ENCODE results near the gene PAPSS2.

Gene PAPSS2

GRCh38 chr10:87672551-87672950, 12.9 kb downstream of the PAPSS2 start:
- no peak for DNase-seq

GRCh38 chr10:87674943-87675342, 15.3 kb downstream of the PAPSS2 start:
- DNase-seq, result no peak

GRCh38 chr10:87675396-87676376, 16.0 kb downstream of the PAPSS2 start:
- DNase-seq, result no peak

GRCh38 chr10:87677595-87677994, 17.9 kb downstream of the PAPSS2 start:
- DNase-seq, result no peak

- DNase-seq, result no peak
Observed at GRCh38 chr10:87678302-87678701, 18.6 kb downstream of the PAPSS2 start.

- no peak for DNase-seq
Observed at GRCh38 chr10:87683356-87683755, 23.7 kb downstream of the PAPSS2 start.

GRCh38 chr10:87684001-87684638, 24.4 kb downstream of the PAPSS2 start:
- DNase-seq, result no peak

- no peak for DNase-seq
Observed at GRCh38 chr10:87685832-87686574, 26.3 kb downstream of the PAPSS2 start.

GRCh38 chr10:87691506-87692070, 31.9 kb downstream of the PAPSS2 start:
- DNase-seq, result no peak

- DNase-seq, result no peak
Observed at GRCh38 chr10:87692956-87693484, 33.3 kb downstream of the PAPSS2 start.

- DNase-seq, result no peak
Observed at GRCh38 chr10:87694011-87694794, 34.5 kb downstream of the PAPSS2 start.

- no peak for DNase-seq
Observed at GRCh38 chr10:87695074-87695473, 35.4 kb downstream of the PAPSS2 start.

GRCh38 chr10:87696922-87697745, 37.5 kb downstream of the PAPSS2 start:
- no peak for DNase-seq

GRCh38 chr10:87700031-87700796, 40.5 kb downstream of the PAPSS2 start:
- no peak for DNase-seq

- no peak for DNase-seq
Observed at GRCh38 chr10:87702260-87702972, 42.7 kb downstream of the PAPSS2 start.

GRCh38 chr10:87702973-87703294, 43.3 kb downstream of the PAPSS2 start:
- DNase-seq, result no peak

GRCh38 chr10:87703771-87704170, 44.1 kb downstream of the PAPSS2 start:
- no peak for DNase-seq

- no peak for DNase-seq
Observed at GRCh38 chr10:87705339-87705738, 45.7 kb downstream of the PAPSS2 start.

GRCh38 chr10:87706731-87707130, 47.1 kb downstream of the PAPSS2 start:
- DNase-seq, result no peak

GRCh38 chr10:87707254-87707653, 47.6 kb downstream of the PAPSS2 start:
- no peak for DNase-seq

All from CD4-positive, alpha-beta T cell treated with Interleukin-15 for 1 hour (primary cell).